ENCODE data around the gene KCNIP2. TPM values are rescaled to one million over a fixed set of nuclear protein-coding genes. Genes with fewer than 3 reads are reported as not detected.

Gene KCNIP2
- polyA plus RNA-seq (2013) = 0.82 TPM

DNA sequence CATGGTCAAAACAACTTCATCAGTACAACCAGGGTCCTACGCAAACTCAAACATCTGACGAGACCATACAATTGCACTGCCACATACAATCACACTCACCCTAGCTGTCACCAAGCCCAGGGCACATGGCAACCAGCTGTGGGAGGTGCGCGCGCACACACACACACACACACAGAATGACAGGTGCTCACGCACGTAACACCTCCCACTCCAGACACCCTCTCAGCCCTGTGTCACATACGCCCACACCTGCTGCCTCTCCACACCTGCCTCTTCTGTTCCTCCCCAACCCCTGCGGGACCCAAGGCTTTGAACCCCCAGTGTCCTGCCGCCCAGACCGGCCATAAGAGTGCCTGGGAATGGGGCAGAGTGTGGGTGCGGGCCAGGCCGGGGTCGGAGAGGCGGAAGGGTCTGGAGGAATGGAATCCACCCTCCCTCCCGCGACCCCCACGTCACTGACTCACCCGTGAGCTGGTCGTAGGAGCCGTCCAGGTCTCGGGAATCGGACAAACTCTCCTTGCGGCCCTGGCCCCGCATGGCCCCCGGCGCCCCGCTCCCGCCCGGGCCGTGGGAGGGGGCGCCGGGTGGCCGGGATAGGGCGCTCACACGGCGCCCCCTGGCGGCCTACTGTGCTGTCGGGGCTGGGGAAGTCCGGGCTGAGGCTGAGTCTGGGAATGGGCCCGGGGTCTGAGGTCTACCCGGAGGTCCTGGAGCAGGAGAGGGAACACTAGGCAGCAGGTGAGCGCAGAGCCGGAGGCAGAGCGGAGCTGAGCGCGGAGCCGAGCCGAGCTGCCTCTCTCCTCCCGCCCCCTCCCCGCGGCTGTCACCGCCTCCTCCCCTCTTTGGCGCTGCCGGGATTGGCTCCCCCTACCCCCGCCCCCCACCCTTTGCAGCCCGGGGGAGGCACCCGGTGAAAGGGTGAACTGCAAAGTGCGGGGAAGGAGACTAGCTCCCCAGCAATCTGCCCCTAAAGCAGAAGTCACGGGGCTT, at the start of gene KCNIP2:
Gene KCNIP2 (minus strand): TSS at position 769 of the 990 bp plus-strand sequence. CDS start 232 bp downstream, at position 537.
- Histone ChIP-seq H3K4me3 (ENCODE audit: control insufficient read depth in 1 of 7, extremely low read depth in 1 of 7, insufficient read depth in 4 of 7, low read depth in 2 of 7, low read length in 6 of 7) (peak within 1 kb of the TSS in 5 of 7 experiments; percentile 29 to 70 (median 35)), H3K27ac (ENCODE audit: insufficient read depth in 1 of 2, low read depth in 1 of 2, low read length in 2 of 2, poor library complexity in 1 of 2, severe bottlenecking in 2 of 2) (no peak within 1 kb of the TSS), H3K36me3 (ENCODE audit: control insufficient read depth in 4 of 4, insufficient read depth in 4 of 4, low read length in 3 of 4) (peaks cover 0 to 14% (median 2%) of the 10 kb centered on the region in 4 experiments), H3K9me3 (ENCODE audit: control extremely low read depth in 1 of 5, control insufficient read depth in 4 of 5, insufficient read depth in 2 of 5, low read depth in 1 of 5, low read length in 4 of 5) (no peaks in the 10 kb centered on the region), H3K4me1 (ENCODE audit: control extremely low read depth in 1 of 4, control insufficient read depth in 4 of 4, insufficient read depth in 4 of 4, low read length in 3 of 4) (peaks cover 5 to 36% (median 32%) of the 10 kb centered on the region in 4 experiments), H3K27me3 (replicated peaks in 2 of 5; ENCODE audit: control insufficient read depth in 4 of 5, insufficient read depth in 5 of 5, low read length in 4 of 5) (peaks cover 0 to 23% (median 2%) of the 10 kb centered on the region in 5 experiments)
- ChIA-PET CTCF (interaction anchor here (0.7 to 6.5 kb wide), 5 partner anchors 8 to 230 kb away, joined by 3 to 40 read pairs (median 5); no protein-coding TSS in a partner anchor), POLR2A (no interaction called here)
- DNase-seq = peak; percentile 37 to 82 (median 76)
- WGBS (ENCODE audit: insufficient coverage) = 31% methylated on average over 40 of the region's 60 CpGs

DNA sequence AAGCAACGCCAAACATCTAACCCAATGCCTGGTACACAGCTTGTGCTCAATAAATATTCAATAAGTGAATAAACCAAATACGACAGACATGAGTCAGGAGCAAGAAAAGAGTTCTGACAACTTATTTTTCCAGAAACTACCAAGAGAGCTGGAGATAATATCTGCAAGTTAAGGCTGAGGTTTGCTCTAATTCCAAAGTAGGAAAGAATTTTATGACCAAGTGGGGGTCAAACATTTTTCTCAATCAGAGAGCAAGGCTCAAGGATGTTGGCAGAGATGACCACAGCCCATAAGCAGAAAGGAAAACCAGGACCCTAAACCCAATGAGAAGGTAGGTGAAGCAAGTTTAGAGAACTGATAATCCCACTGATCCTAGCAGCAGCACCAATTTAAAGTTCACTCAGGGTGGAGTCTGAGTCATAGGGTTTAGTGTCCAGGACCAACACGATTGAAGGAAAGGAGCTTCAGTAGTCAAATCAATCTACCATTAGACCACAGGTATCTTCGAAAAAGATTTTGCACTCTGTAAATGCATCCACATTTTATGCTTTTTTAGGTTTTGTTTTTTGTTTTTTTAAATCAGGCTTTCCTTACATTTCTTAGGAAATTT, 49.3 kb upstream of the KCNIP2 start:
- ChIA-PET POLR2A (no interaction called here), CTCF (interaction anchor here (0.8 to 1.0 kb wide), 2 partner anchors 117 to 125 kb away, joined by 3 read pairs; no protein-coding TSS in a partner anchor)

DNA sequence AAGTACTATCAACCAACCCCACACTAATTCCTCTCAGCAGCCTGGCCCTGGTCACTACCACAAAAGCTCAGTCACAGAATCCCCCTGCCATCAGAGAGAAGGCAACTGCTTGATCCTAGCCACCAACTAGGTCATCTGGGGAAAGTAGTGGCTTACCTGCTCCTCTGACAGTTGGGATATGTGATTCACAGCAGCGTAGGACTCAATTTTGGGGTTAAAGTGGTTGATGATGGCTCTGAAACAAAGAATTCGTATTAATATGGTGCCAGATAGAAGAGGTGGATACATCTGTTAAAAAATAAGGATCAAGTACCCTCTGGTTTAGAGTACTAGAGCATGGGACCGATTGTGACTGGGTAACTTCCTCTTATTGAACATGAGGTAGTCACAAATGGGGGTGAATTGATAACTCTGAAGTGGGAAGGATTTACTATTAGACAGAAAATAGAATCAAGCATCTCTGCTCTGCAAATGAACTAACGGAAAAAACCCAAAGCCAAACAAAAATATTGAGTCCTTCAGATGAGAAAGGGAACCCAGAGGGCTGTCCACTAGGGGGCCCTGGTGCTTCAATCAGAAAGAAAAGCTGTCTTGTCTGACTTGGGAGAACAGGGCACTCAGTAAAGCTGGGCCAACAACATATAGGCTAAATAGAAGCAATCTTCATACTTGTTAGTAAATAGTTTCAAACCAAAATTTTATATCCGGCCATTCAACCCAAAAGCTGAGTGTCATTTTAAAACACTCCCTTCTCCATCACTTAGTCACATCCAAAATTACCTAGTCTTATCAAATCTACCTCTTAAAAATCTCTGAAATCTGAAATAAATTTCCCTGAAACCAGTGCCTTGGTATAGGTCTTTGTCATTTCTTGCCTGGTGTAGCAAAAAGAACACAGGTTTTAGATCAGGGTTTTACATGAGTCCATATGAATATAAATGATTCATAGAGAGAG, 45.9 kb upstream of the KCNIP2 start:
- no peaks in the 10 kb centered on the region for H3K9me3 ChIP-seq (ENCODE audit: control extremely low read depth in 1 of 5, control insufficient read depth in 4 of 5, insufficient read depth in 2 of 5, low read depth in 1 of 5, low read length in 4 of 5)
- no peaks in the 10 kb centered on the region for H3K27me3 ChIP-seq (replicated peaks in 2 of 5; ENCODE audit: control insufficient read depth in 4 of 5, insufficient read depth in 5 of 5, low read length in 4 of 5)
- no peaks in the 10 kb centered on the region for H3K4me1 ChIP-seq (ENCODE audit: control extremely low read depth in 1 of 4, control insufficient read depth in 4 of 4, insufficient read depth in 4 of 4, low read length in 3 of 4)
- H3K36me3 ChIP-seq (ENCODE audit: control insufficient read depth in 4 of 4, insufficient read depth in 4 of 4, low read length in 3 of 4) = peaks cover 0 to 5% (median 3%) of the 10 kb centered on the region in 4 experiments
- ChIA-PET CTCF (interaction anchor here (0.7 to 4.8 kb wide), 13 partner anchors 9 to 122 kb away, joined by 3 to 50 read pairs (median 4); no protein-coding TSS in a partner anchor), POLR2A (no interaction called here)
- H3K27ac ChIP-seq (ENCODE audit: insufficient read depth in 1 of 2, low read depth in 1 of 2, low read length in 2 of 2, poor library complexity in 1 of 2, severe bottlenecking in 2 of 2) = no peak overlapping the region
- WGBS (ENCODE audit: insufficient coverage) = 79% methylated on average over 3 of the region's 5 CpGs
- no peak overlapping the region for H3K4me3 ChIP-seq (ENCODE audit: control insufficient read depth in 1 of 7, extremely low read depth in 1 of 7, insufficient read depth in 4 of 7, low read depth in 2 of 7, low read length in 6 of 7)
- DNase-seq = peak; percentile 59 to 77 (median 71)

More for the DNA sequence above, 49.3 kb upstream of the KCNIP2 start:
- no peaks in the 10 kb centered on the region for H3K9me3 ChIP-seq (ENCODE audit: control extremely low read depth in 1 of 5, control insufficient read depth in 4 of 5, insufficient read depth in 2 of 5, low read depth in 1 of 5, low read length in 4 of 5)
- no peak overlapping the region for H3K27ac ChIP-seq (ENCODE audit: insufficient read depth in 1 of 2, low read depth in 1 of 2, low read length in 2 of 2, poor library complexity in 1 of 2, severe bottlenecking in 2 of 2)
- DNase-seq = no peak
- H3K27me3 ChIP-seq (replicated peaks in 2 of 5; ENCODE audit: control insufficient read depth in 4 of 5, insufficient read depth in 5 of 5, low read length in 4 of 5) = no peaks in the 10 kb centered on the region
- peaks cover 0 to 5% (median 3%) of the 10 kb centered on the region in 4 experiments for H3K36me3 ChIP-seq (ENCODE audit: control insufficient read depth in 4 of 4, insufficient read depth in 4 of 4, low read length in 3 of 4)
- H3K4me1 ChIP-seq (ENCODE audit: control extremely low read depth in 1 of 4, control insufficient read depth in 4 of 4, insufficient read depth in 4 of 4, low read length in 3 of 4) = peaks cover 0 to 6% (median 3%) of the 10 kb centered on the region in 4 experiments
- WGBS (ENCODE audit: insufficient coverage) = 100% methylated on average over 1 of the region's 4 CpGs
- no peak overlapping the region for H3K4me3 ChIP-seq (ENCODE audit: control insufficient read depth in 1 of 7, extremely low read depth in 1 of 7, insufficient read depth in 4 of 7, low read depth in 2 of 7, low read length in 6 of 7)

DNA sequence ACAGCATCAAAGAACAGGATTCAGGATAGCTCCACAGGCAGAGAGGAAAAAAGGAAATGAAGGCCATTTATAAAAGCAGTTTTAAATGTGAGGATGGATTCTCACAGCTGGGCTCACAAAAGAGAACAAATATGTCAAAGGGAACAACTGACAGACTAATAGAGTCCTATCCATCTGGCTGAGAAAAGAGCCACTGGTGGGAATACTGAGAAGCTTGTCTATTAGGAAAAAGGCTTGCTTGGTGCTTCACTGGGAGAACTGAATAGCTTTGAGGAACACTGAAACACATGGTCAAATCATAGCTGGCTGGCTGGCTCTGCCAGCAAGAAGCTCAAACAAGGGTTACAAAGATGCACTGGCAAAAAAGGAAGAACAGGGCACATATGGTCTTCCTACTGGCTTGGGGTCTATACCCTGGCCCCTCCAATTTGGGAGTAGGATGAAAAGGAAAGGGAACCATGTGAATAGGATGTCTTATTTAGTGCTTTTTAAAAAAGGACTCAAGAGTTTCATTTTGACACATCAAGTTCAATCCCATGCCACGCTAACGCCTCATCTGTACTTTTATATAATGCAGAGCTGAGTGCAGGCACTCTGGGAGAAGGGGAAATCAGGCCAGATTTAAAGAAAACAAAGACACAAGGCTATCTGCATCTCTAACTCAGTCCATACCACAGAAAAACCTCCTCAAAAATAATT, 44.8 kb upstream of the KCNIP2 start:
- no peak for DNase-seq
- ChIA-PET POLR2A (no interaction called here), CTCF (interaction anchor here (0.7 to 4.8 kb wide), 19 partner anchors 9 to 189 kb away, joined by 3 to 50 read pairs (median 4); no protein-coding TSS in a partner anchor)
- H3K4me3 ChIP-seq (ENCODE audit: control insufficient read depth in 1 of 7, extremely low read depth in 1 of 7, insufficient read depth in 4 of 7, low read depth in 2 of 7, low read length in 6 of 7) = no peak overlapping the region
- 100% methylated on average over 2 of the region's 2 CpGs for WGBS (ENCODE audit: insufficient coverage)
- no peaks in the 10 kb centered on the region for H3K27me3 ChIP-seq (replicated peaks in 2 of 5; ENCODE audit: control insufficient read depth in 4 of 5, insufficient read depth in 5 of 5, low read length in 4 of 5)
- no peaks in the 10 kb centered on the region for H3K4me1 ChIP-seq (ENCODE audit: control extremely low read depth in 1 of 4, control insufficient read depth in 4 of 4, insufficient read depth in 4 of 4, low read length in 3 of 4)
- H3K36me3 ChIP-seq (ENCODE audit: control insufficient read depth in 4 of 4, insufficient read depth in 4 of 4, low read length in 3 of 4) = peaks cover 0 to 5% (median 3%) of the 10 kb centered on the region in 4 experiments
- H3K27ac ChIP-seq (ENCODE audit: insufficient read depth in 1 of 2, low read depth in 1 of 2, low read length in 2 of 2, poor library complexity in 1 of 2, severe bottlenecking in 2 of 2) = no peak overlapping the region
- no peaks in the 10 kb centered on the region for H3K9me3 ChIP-seq (ENCODE audit: control extremely low read depth in 1 of 5, control insufficient read depth in 4 of 5, insufficient read depth in 2 of 5, low read depth in 1 of 5, low read length in 4 of 5)

DNA sequence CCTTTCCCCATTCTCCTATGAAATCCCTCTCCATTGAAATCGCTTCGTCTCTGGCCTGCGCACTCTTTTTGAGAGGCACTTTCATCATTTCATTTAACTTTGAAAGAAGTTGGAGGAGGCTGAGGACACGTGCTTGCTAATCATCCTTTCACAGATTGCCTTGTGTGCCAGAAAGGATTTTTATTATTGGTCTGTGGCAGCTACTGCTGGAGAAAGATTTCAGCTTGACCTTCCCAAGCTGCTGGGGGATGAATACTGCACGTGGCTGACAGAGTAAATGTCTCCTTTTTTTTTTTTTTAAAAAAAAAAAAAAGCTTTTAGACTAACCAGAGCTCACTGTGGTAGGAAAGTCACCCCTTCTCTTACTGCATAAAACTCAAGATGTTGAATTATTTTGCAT, 44.2 kb upstream of the KCNIP2 start:
- WGBS (ENCODE audit: insufficient coverage) = 93% methylated on average over 3 of the region's 5 CpGs
- ChIA-PET CTCF (interaction anchor here (0.8 to 4.8 kb wide), 14 partner anchors 13 to 190 kb away, joined by 3 to 50 read pairs (median 3); no protein-coding TSS in a partner anchor), POLR2A (no interaction called here)
- no peak overlapping the region for H3K27ac ChIP-seq (ENCODE audit: insufficient read depth in 1 of 2, low read depth in 1 of 2, low read length in 2 of 2, poor library complexity in 1 of 2, severe bottlenecking in 2 of 2)
- H3K27me3 ChIP-seq (replicated peaks in 2 of 5; ENCODE audit: control insufficient read depth in 4 of 5, insufficient read depth in 5 of 5, low read length in 4 of 5) = no peaks in the 10 kb centered on the region
- no peaks in the 10 kb centered on the region for H3K9me3 ChIP-seq (ENCODE audit: control extremely low read depth in 1 of 5, control insufficient read depth in 4 of 5, insufficient read depth in 2 of 5, low read depth in 1 of 5, low read length in 4 of 5)
- peaks cover 0 to 2% (median 0%) of the 10 kb centered on the region in 4 experiments for H3K4me1 ChIP-seq (ENCODE audit: control extremely low read depth in 1 of 4, control insufficient read depth in 4 of 4, insufficient read depth in 4 of 4, low read length in 3 of 4)
- peaks cover 0 to 6% (median 4%) of the 10 kb centered on the region in 4 experiments for H3K36me3 ChIP-seq (ENCODE audit: control insufficient read depth in 4 of 4, insufficient read depth in 4 of 4, low read length in 3 of 4)
- H3K4me3 ChIP-seq (ENCODE audit: control insufficient read depth in 1 of 7, extremely low read depth in 1 of 7, insufficient read depth in 4 of 7, low read depth in 2 of 7, low read length in 6 of 7) = no peak overlapping the region
- no peak for DNase-seq
